NCI-H2081 treated with DMSO at 0.1 percent for 48 hours (cell line): Measurements from ENCODE around the gene CPT1B.
"Not testable (repeated sequence)": the region's sequence is repeated elsewhere in the genome, so short reads cannot be mapped to it uniquely, and the experiment has no call there.

ENCODE experiments used
- DNase-seq: peaks from one replicate; lab custom pipeline; 2025; lab: John Stamatoyannopoulos, UW

The CPT1B gene

GRCh38 chr22:50577987-50578775 lies at the start of gene CPT1B:
CPT1B (minus strand) TSS chr22:50578427; CDS start chr22:50577915, 512 bp downstream.
- no peak for DNase-seq

GRCh38 chr22:50626850-50627641 lies 48.8 kb upstream of the CPT1B start:
- no peak for DNase-seq

- no peak for DNase-seq
Observed at GRCh38 chr22:50626314-50626849, 48.2 kb upstream of the CPT1B start.

- DNase-seq, result no peak
Observed at GRCh38 chr22:50625568-50626313, 47.5 kb upstream of the CPT1B start.

GRCh38 chr22:50625131-50625567 lies 46.9 kb upstream of the CPT1B start:
- no peak for DNase-seq

- DNase-seq, result no peak
Observed at GRCh38 chr22:50624347-50625130, 46.3 kb upstream of the CPT1B start.

GRCh38 chr22:50622723-50623327 lies 44.6 kb upstream of the CPT1B start:
- DNase-seq, result peak; percentile 27

GRCh38 chr22:50621948-50622722 lies 43.9 kb upstream of the CPT1B start:
- no peak for DNase-seq

- no peak for DNase-seq
Observed at GRCh38 chr22:50621356-50621880, 43.2 kb upstream of the CPT1B start.

- no peak for DNase-seq
Observed at GRCh38 chr22:50620593-50621355, 42.5 kb upstream of the CPT1B start.

- DNase-seq, result not testable (repeated sequence)
Observed at GRCh38 chr22:50614296-50614695, 36.1 kb upstream of the CPT1B start.

- no peak for DNase-seq
Observed at GRCh38 chr22:50613291-50613981, 35.2 kb upstream of the CPT1B start.

- DNase-seq, result no peak
Observed at GRCh38 chr22:50612528-50613221, 34.4 kb upstream of the CPT1B start.

- no peak for DNase-seq
Observed at GRCh38 chr22:50612168-50612527, 33.9 kb upstream of the CPT1B start.

- DNase-seq, result no peak
Observed at GRCh38 chr22:50611341-50612060, 33.3 kb upstream of the CPT1B start.

- no peak for DNase-seq
Observed at GRCh38 chr22:50610581-50610980, 32.4 kb upstream of the CPT1B start.

- DNase-seq, result no peak
Observed at GRCh38 chr22:50610041-50610451, 31.8 kb upstream of the CPT1B start.
